Activated CD4-positive, alpha-beta T cell treated with anti-CD3 and anti-CD28 coated beads for 1 hour (primary cell): ENCODE data around the gene RAD23A.
A peak's percentile ranks its signal among the peaks of the same experiment; 100 is the strongest.
"Not testable (repeated sequence)": the region's sequence is repeated elsewhere in the genome, so short reads cannot be mapped to it uniquely, and the experiment has no call there.

Experiments
- DNase-seq: peaks from one replicate; pipeline ENCODE4 v3.0.0-alpha.2; 2020

RAD23A gene

DNA sequence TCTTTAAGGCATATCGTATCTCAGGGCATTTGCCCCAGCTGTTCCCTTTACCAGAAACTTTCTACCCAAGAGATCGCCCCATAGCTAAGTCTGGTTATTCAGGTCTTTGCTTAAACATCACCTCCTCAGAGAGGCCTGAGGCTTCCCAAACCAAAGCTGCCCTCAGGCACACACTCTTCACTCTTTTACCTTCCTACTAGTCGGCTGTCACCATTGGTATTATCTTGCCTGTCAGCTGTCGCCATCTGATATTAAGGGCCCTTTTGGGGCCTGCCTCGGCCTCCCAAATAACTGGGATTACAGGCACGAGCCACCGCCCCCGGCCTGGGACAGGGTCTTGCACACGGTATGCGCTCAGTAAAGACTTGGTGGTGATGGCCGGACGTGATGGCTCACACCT is 10.3 kb downstream of the RAD23A start:
- no peak for DNase-seq

DNA sequence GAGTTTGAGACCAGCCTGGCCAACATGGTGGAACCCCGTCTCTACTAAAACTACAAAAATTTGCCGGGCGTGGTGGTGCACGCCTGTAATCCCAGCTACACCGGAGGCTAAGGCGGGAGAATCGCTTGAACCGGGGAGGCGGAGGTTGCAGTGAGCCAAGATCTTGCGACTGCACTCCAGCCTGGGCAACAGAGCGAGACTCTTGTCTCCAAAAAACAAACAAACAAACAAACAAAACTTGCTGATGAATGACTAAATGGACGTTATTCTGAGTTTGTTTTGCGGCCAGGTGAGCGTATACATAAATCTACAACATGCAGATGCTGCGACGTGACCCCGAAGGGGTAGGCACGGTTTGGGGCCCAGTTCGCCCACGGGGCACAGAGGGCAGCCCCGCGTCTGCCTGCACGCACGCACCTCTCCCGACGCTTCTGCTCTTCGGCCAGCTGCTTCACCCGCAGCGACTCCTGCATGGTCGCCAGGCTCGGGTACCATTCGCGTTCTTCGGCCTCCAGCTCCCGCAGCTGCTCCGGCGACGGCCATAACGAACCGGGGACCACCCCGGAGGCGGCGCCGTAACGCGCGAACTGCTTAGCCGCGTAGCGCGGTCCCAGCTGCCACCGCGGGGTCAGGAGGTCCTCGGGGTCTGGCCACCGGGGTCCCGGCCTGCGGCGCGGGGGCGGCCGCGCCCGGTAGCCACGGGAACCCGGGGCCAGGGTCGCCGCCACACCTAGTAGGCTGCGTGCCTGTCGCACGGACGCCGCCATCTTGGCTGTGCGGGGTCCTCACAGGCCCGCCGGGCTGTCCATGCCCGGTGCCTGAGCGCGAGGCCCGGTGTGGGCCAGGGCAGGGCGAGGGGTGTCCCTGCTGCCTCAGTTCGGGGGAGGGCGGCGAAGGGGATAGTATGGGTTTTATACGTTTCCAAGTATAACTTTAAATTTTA is 11.1 kb downstream of the RAD23A start, which contains the start of gene GADD45GIP1:
TSS of gene GADD45GIP1 (minus strand) at position 778 of the 943 bp plus-strand sequence. CDS start at position 767, 11 bp downstream.
- peak; percentile 72 for DNase-seq

DNA sequence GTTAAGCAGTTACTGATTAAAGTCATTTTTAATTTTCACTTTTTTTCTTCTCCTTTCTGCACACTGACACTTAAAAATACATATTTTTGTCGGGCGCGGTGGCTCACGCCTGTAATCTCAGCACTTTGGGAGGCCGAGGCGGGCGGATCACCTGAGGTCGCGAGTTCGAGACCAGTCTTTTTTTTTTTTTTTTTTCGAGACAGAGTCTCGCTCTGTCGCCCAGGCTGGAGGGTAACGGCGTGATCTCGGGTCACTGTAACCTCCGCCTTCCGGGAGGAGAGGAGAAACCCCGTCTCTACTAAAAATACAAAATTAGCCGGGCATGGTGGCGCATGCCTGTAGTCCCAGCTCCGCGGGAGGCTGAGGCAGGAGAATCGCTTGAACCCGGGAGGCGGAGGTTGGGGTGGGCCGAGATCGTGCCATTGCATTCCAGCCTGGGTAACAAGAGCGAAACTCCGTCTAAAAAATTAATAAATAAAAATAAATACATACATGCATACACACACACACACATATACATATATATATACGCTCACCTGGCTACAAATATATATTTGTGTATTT is 11.8 kb downstream of the RAD23A start:
- not testable (repeated sequence) for DNase-seq

DNA sequence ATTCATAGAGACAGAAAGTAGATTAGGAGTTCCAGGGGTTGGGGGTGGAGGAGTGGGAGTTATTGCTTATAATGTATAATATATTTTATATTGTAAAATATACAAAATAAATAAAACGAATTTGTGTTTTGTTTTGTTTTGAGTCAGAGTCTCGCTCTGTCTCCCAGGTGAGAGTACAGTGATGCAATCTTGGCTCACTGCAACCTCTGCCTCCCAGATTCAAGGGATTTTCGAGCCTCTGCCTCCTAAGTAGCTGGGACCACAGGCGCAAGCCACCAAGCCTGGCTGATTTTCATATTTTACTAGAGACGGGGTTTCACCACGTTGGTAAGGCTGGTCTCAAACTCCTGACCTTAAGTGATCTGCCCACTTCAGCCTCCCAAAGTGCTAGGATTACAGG is 13.8 kb downstream of the RAD23A start:
- no peak for DNase-seq

DNA sequence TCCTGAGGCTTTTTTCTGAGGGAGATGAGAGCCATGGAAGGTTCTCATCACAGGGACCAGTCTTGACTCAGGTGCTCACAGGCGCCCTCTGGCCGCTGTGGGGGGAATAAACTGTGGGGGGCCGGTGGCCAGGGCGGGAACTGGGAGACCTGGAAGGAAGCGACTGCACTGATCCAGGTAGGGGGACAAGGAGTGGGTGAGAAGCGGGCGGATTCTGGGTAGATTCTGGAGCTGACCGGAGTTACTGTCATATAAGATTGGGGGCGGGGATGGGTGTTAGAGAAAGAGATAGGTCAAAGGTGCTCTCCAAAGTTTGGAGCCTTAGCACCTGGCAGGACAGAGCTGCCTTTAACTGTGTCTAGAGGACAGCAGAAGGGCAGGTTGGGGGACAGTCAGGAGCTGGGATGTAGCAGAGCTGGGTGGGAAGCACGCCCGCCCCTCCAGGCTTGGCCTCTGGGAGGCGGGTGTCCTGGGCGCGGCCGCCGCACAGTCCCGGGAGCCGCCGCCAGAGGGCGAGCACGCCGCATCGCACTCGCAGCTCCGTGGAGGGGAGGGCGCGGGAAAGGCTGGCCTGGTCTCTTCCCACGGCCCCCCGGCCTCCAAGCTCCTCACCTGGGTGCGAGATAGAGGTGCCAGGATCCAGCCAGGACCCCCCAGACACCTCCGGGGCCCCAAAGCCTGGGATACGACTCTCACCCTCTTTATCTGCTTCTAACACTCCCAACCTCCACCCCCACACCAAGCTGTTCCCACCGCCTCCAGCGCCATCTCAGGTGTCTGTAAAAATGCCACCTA is 19.6 kb downstream of the RAD23A start:
- peak; percentile 67 for DNase-seq

DNA sequence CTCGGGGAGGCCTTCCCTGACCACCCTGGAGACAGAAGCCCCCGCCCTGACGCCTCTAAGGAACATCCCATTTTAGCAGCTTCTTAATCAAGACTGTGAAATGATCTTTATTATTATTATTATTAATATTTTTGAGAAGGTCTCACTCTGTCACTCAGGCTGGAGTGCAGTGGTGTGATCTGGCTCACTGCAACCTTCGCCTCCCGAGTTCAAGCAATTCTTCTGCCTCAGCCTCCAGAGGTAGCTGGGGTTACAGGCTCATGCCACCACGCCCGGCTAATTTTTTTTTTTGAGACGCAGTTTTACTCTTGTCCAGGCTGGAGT is 20.1 kb downstream of the RAD23A start:
- DNase-seq = no peak

DNA sequence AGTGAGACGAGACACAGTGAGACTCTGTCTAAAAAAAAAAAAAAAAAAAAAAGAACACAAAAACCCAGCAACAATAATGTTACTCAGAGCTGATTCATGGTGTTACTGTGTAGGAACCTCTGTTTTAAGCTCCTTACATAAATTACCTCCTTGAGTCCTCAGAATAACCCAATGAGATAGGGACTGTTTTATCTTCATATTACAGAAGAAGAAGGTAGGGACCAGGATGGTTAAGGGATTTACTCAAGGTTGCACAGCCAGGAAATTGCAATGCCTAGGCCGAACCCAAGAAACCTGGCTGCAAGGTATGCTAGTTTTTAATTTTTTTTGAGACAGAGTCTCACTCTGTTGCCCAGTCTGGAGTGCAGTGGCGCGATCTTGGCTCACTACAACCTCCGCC is 22.2 kb downstream of the RAD23A start:
- DNase-seq = no peak

DNA sequence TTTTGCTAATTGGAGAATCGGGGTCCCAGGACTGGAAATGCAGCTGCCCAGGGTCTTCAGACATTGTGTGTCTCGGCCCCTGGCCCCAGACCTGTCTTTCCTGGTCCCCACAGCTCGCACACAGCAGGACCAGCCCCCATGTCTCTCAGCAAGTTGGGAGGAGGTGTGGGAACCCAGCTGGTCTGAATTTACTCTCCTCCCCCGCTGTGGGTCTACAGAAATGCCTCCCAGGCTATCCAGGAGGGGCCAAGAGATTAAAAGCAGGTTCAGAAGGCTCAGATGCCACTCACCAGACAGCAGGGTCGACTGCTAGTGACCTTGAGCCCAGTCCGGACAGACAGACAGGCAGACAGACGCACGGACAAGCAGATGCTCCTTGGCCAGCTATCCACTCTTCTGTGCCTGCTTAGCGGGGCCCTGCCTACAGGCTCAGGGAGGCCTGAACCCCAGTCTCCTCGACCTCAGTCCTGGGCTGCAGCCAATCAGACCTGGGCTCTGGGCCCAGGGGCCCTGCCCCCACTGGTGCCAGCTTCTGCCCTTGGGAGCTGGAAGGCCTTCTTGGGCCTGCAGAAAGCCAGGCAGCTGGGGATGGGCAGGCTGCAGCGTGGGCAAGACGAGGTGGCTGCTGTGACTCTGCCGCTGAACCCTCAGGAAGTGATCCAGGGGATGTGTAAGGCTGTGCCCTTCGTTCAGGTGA is 23.8 kb downstream of the RAD23A start, which contains the start of gene DAND5:
TSS of gene DAND5 (plus strand) at position 285 of the 697 bp plus-strand sequence. CDS start at position 370, 85 bp downstream.
- no peak for DNase-seq

DNA sequence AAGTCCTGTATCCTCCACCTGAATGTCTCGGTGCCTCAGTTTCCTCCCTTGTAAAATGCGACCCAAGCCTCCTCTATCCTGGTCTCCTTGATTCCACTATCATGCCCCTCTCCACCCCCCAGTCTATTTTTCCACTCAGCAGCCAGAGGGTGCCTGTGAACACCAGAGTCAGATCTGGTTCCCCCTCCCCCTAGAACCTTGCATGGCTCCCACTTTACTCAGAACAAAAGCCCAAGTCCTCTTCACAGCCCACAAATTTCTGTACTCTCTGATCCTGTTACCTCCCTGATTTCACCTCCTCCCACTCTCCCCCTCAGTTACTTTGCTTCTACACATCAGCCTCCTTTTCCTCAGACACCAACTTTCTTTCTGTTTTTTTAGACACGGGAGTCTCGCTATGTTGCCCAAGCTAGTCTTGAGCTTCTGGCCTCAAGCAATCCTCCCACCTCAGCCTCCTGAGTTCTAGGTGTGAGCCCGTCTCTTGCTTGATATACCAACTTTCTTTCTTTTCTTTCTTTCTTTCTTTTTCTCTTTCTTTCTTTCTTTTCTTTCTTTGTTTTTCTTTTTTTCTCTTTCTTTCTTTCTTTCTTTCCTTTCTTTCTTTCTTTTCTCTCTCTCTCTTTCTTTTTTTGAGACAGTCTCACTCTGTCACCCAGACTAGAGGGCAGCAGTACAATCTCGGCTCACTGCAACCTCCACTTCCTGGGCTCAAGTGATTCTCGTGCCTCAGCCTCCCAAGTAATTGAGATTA is 24.6 kb downstream of the RAD23A start:
- no peak for DNase-seq

DNA sequence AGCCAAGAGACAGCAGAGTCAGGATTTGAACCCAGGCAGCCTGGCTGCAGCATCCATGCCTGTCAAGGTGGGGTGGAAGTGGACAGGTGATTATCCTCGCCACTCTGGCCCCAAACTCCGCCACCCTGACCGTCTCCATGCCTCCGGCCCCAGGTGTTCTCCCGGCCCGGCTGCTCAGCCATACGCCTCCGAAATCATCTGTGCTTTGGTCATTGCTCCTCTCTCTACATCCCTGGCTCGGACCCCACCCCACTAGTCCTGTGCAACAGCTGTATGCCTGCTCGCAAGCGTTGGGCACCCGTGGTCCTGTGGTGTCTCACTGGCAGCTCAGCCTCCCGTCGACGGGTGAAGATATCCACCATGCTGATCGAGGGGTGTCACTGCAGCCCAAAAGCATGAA is 27.6 kb downstream of the RAD23A start:
- no peak for DNase-seq

DNA sequence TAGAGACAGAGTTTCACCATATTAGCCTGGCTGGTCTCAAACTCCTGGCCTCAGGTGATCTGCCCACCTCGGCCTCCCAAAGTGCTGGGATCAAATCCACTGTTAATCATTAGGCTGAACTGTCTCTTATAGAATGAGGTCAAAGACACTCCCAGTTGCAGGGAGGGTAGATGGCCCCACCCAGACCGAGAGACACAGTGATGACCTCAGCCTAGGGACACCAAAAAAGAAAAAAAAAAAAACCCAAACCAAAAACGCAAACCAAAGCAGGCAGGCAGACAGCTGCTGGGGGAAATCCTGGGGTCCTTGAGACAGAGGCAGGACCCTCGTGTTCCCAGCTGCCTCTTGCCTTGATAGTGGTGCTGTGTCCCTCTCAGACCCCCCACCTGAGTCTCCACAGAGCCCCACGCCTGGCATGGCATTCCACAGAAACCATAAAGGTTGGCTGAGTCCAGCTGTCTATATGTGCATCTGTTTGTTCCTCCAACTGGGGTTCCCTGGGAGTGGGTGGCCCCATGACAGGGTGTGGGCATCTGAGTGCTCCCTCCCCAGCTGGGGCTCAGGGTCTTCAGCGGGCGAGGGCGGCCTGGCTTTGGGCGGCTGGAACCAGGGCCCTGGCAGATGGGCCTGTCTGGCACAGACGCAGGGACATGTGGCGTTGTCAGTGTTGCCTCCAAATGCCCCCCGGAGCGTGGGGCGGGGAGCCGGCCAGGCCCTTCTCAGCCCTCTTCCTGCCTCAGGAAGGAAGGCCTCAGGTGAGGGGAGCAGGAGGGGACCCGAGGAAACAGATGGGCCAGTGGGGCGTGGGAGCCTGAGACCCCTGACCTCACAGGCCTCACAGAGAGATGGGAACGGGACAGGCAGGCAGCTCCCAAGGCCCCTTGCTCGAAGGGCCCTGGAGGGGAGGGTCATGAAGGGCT is 28.9 kb downstream of the RAD23A start:
- DNase-seq = no peak

DNA sequence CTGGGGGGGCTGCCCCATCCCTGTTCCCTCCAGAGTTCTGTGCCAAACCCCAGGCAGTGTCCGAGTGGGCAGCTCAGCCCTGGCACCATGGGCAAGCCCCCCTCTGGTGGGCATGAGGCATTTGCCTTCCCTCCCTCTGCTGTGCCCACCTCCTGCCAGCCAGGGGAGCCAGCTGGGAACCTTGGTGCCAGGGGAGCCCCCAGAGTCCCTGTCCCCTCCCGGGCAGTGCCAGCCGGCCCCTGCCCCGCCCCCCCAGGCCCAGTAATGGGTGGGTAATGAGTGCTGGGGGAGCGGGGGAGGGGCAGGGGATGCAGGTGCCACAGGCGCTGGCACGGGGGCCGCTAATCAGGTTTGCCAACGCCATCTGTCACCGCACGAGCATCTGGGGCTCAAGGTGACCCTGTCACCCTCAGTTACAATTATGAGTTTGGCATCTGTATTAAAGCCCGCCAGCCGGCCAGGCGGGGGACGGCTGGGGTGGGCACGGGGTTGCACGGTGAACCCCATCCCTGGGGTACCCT is 29.6 kb downstream of the RAD23A start:
- DNase-seq = no peak

DNA sequence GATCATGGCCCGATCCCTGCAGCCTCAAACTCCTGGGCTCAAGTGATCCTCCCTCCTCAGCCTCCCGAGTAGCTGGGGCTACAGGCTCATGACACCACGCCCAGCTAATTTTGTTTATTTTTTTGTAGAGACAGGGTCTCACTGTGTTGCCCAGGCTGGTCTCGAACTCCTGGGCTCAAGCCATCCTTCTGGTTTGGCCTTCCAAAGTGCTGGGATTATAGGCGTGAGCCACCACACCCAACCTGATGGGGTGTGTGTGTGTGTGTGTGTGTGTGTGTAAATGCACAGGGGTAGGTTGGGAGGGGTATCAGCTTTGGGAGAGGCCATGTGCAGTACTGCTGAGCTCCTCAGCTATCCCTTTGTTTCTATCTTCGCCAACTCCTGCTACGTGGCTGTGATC is 30.4 kb downstream of the RAD23A start:
- DNase-seq = not testable (repeated sequence)

DNA sequence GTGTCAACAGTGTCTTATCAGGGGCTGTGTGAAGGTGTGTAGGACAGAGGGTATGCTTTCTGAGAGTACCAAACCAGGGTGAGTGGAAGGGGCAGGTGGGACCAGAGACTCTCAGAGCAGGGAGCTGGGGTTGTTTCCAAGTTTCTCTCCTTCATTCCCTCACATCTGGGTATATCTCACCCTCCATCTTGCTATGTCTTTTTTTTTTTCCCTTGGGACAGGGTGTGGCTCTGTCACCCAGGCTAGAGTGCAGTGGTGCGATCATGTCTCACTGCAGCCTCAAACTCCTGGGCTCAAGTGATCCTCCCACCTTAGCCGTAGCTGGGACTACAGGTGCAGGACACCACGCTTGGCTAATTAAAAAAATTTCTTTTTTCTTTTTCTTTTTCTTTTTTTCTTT is 34.3 kb downstream of the RAD23A start:
- no peak for DNase-seq

DNA sequence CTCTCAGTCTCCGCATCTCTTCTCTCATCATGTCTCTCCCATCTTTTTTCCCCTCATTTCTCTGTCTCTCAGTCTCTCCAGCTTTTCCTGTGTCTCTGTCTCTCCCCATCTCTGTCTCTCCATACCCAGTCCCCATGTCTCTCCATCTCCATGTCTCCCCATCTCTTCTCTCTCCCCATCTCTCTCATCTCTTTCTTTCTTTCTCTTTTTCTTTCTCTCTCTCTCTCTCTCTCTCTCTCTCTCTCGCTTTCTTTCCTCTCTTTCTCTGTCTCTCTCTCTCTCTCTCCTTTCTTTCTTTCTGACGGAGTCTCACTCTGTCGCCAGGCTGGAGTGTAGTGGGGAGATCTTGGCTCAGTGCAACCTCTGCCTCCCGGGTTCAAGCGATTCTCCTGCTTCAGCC is 37.0 kb downstream of the RAD23A start:
- no peak for DNase-seq

DNA sequence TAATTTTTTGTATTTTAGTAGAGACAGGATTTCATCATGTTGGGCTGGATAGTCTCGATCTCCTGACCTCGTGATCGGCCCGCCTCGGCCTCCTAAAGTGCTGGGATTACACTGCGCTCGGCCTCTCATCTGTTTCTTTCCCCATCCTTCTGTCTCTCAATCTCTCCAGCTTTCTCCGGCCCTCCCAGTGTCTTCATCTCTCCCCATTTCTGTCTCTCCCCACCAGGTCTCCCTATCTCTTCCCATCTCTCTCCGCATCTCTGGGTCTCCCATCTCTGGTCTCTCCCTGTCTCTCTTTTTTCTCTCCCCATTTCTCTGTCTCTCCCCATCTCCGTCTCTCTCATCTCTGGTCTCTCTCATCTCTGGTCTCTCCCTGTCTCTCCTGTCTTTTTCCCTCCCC is 37.4 kb downstream of the RAD23A start:
- no peak for DNase-seq

DNA sequence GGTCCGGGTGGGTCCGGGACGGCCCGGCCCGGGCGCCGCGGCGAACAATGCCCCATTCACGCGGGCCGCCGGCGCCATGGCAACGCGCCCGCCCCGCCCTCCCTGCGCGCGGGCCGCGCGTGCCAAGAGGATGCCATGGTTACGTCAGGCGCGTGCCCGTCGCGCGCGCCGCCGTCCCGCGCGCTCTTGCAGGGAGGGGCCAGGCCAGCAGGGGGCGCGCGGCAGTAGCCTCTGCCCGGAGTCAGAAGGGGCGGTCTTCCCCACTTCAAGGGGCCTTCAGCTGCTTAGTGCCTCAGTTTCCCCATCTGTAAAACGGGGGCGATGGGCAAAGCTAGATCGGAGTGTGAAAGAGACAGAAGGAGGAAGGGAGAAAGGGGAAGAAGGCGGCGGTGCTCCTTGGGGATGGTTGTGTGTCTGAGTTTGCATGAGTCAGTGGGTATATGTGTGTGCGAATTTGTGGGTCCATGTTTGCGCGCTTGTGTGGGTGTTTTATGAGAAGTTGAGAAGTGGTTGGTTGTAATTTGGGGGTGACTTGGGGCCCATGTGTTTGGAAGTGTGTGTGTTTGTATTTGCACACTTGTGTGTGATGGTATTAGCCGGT is 38.0 kb downstream of the RAD23A start:
- DNase-seq = peak; percentile 78

DNA sequence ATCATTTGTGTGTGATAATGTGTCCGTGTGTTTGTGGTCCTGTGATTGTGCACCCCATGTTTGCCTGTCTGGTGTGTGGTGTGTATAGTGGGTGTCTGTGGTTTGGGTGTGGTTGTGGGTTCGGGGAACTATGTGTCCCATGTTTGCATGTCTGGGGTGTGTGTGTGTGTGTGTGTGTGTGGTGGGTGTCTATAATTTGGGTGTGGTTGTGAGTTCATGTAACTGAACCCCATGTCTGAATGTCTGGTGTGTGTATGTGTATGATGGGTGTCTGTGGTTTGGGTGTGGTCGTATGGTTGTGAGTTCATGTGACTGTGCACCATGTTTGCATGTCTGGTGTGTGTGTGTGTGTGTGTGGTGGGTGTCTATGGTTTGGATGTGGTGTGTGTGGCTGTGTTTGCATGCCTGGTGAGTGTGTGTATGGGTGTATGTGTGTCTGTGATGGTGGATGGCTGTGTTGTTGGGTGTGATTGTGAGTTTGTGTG is 38.5 kb downstream of the RAD23A start:
- DNase-seq = no peak

DNA sequence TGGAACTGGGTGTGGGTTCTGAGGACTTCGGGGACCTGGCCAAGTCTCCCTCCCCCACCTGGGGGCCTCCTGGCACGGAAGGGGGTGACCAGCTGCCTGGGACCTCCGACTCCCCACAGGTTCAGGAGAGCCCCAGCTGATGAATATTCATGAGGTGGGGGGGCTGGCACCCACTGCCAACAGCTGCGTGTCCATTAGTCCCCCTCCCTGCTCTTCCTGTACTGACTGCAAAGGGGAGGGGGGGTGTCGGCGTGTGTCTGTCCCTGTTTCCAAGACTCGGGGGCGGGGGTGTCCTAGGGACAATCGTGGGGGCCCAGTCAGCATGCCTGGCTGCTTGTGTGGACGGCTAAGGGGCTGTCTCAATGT is 39.0 kb downstream of the RAD23A start:
- no peak for DNase-seq
